ENCODE data around the gene CFD. TPM values are rescaled to one million over a fixed set of nuclear protein-coding genes. Genes with fewer than 3 reads are reported as not detected.
"Not testable (repeated sequence)": the region's sequence is repeated elsewhere in the genome, so short reads cannot be mapped to it uniquely, and the experiment has no call there.

The CFD gene
- total RNA-seq, 1 experiment from 2014 or later: 8.0 TPM

- DNase-seq: no peak
- no TSS peak for BruUV-seq (replicated peaks)
- peaks cover 27% of the 10 kb centered on the region; the same call in 1 of the 2 replicates for H3F3A ChIP-seq (ENCODE audit: insufficient read depth, low read depth)
- TF ChIP-seq EZH2 (IDR thresholded peaks at IDR 0.05; ENCODE audit: low read depth) (no peak), CTCF (conservative IDR thresholded peaks at IDR 0.05) (no peak)
- no peaks in the 10 kb centered on the region for H3K9me3 ChIP-seq (ENCODE audit: insufficient read depth, low read depth)
- H3K27me3 ChIP-seq (ENCODE audit: insufficient read depth, low read depth): peaks cover 9% of the 10 kb centered on the region
- H3K27ac ChIP-seq: no peak overlapping the region
- H2AFZ ChIP-seq: no peak overlapping the region
- H3K4me1 ChIP-seq (replicated peaks; ENCODE audit: insufficient read depth): peaks cover 5% of the 10 kb centered on the region; the same call in 1 of the 2 replicates
- no peak overlapping the region for H3K4me2 ChIP-seq
- H3K79me2 ChIP-seq (ENCODE audit: low read depth): no peaks in the 10 kb centered on the region
- H4K20me1 ChIP-seq (ENCODE audit: insufficient read depth): no peaks in the 10 kb centered on the region; the same call in 1 of the 2 replicates
- POLR2A ChIA-PET (ENCODE audit: unreplicated experiment): no interaction called here
- H3K4me3 ChIP-seq: no peak overlapping the region
- CTCF ChIA-PET: no interaction called here
- no peaks in the 10 kb centered on the region for H3K36me3 ChIP-seq (ENCODE audit: low read depth)
- intact Hi-C loops (cut with micrococcal nuclease; ENCODE audit: unreplicated experiment): loop anchor here (10.0 kb wide), 1 partner anchor 132 kb away; the partner anchor contains the start of gene WDR18
- H3K9me2 ChIP-seq (ENCODE audit: insufficient read depth): no peaks in the 10 kb centered on the region
Measured at GRCh38 chr19:853014-853585, 6.4 kb upstream of the CFD start.

GRCh38 chr19:853614-854220, 5.7 kb upstream of the CFD start:
- intact Hi-C loops (cut with micrococcal nuclease; ENCODE audit: unreplicated experiment): loop anchor here (10.0 kb wide), 1 partner anchor 131 kb away; the partner anchor contains the start of gene WDR18
- CTCF ChIA-PET: interaction anchor here (0.7 kb wide), 1 partner anchor 33 kb away, joined by 4 read pairs; no protein-coding TSS in a partner anchor
- DNase-seq; H3K9me3 ChIP-seq (ENCODE audit: insufficient read depth, low read depth); H3K9me2 ChIP-seq (ENCODE audit: insufficient read depth); H2AFZ ChIP-seq; BruUV-seq (replicated peaks); POLR2A ChIA-PET (ENCODE audit: unreplicated experiment); H3K79me2 ChIP-seq (ENCODE audit: low read depth); H3K4me2 ChIP-seq; H3K4me3 ChIP-seq; H4K20me1 ChIP-seq (ENCODE audit: insufficient read depth); H3K36me3 ChIP-seq (ENCODE audit: low read depth); H3K27ac ChIP-seq; H3K4me1 ChIP-seq (replicated peaks; ENCODE audit: insufficient read depth); H3K27me3 ChIP-seq (ENCODE audit: insufficient read depth, low read depth): not testable (repeated sequence)
- H3F3A ChIP-seq (ENCODE audit: insufficient read depth, low read depth): peaks cover 33% of the 10 kb centered on the region

GRCh38 chr19:854549-854948, 4.9 kb upstream of the CFD start:
- BruUV-seq (replicated peaks): no TSS peak

GRCh38 chr19:855142-855541, 4.3 kb upstream of the CFD start:
- Histone ChIP-seq H3K4me3 (no peak overlapping the region), H3K79me2 (ENCODE audit: low read depth) (no peaks in the 10 kb centered on the region), H3K9me2 (ENCODE audit: insufficient read depth) (no peaks in the 10 kb centered on the region), H3K4me2 (no peak overlapping the region), H4K20me1 (ENCODE audit: insufficient read depth) (no peaks in the 10 kb centered on the region; the same call in 1 of the 2 replicates), H3F3A (ENCODE audit: insufficient read depth, low read depth) (peaks cover 37% of the 10 kb centered on the region), H3K4me1 (replicated peaks; ENCODE audit: insufficient read depth) (peaks cover 17% of the 10 kb centered on the region), H2AFZ (no peak overlapping the region), H3K27me3 (ENCODE audit: insufficient read depth, low read depth) (no peaks in the 10 kb centered on the region), H3K27ac (no peak overlapping the region), H3K36me3 (ENCODE audit: low read depth) (no peaks in the 10 kb centered on the region), H3K9me3 (ENCODE audit: insufficient read depth, low read depth) (no peaks in the 10 kb centered on the region)
- CTCF ChIA-PET: no interaction called here
- intact Hi-C loops (cut with micrococcal nuclease; ENCODE audit: unreplicated experiment): loop anchor here (10.0 kb wide), 1 partner anchor 130 kb away; the partner anchor contains the start of gene WDR18
- BruUV-seq (replicated peaks): no TSS peak
- POLR2A ChIA-PET (ENCODE audit: unreplicated experiment): no interaction called here
- TF ChIP-seq CTCF (conservative IDR thresholded peaks at IDR 0.05) (no peak), EZH2 (IDR thresholded peaks at IDR 0.05; ENCODE audit: low read depth) (no peak)
- no peak for DNase-seq

More at GRCh38 chr19:854549-854948, 4.9 kb upstream of the CFD start:
- Histone ChIP-seq H3K4me1 (replicated peaks; ENCODE audit: insufficient read depth) (peaks cover 11% of the 10 kb centered on the region), H3K9me2 (ENCODE audit: insufficient read depth) (no peaks in the 10 kb centered on the region), H4K20me1 (ENCODE audit: insufficient read depth) (no peaks in the 10 kb centered on the region; the same call in 1 of the 2 replicates), H3K27ac (no peak overlapping the region), H3K4me3 (no peak overlapping the region), H3K36me3 (ENCODE audit: low read depth) (no peaks in the 10 kb centered on the region), H2AFZ (no peak overlapping the region), H3K27me3 (ENCODE audit: insufficient read depth, low read depth) (no peaks in the 10 kb centered on the region), H3K79me2 (ENCODE audit: low read depth) (no peaks in the 10 kb centered on the region), H3K4me2 (no peak overlapping the region), H3K9me3 (ENCODE audit: insufficient read depth, low read depth) (no peaks in the 10 kb centered on the region), H3F3A (ENCODE audit: insufficient read depth, low read depth) (peaks cover 36% of the 10 kb centered on the region)
- POLR2A ChIA-PET (ENCODE audit: unreplicated experiment): interaction anchor here (0.7 kb wide), 1 partner anchor 191 kb away, joined by 11 read pairs; the partner anchor contains the start of gene RNF126
- no peak for TF ChIP-seq EZH2 (IDR thresholded peaks at IDR 0.05; ENCODE audit: low read depth)
- DNase-seq: no peak
- intact Hi-C loops (cut with micrococcal nuclease; ENCODE audit: unreplicated experiment): loop anchor here (10.0 kb wide), 1 partner anchor 130 kb away; the partner anchor contains the start of gene WDR18
- CTCF ChIA-PET: interaction anchor here (0.7 kb wide), 1 partner anchor 34 kb away, joined by 4 read pairs; no protein-coding TSS in a partner anchor
